Cardiac muscle cell (in vitro differentiated cells and primary cell): Measurements from ENCODE around the gene DCAF11. TPM values are rescaled to one million over a fixed set of nuclear protein-coding genes. Genes with fewer than 3 reads are reported as not detected.
A peak's percentile ranks its signal among the peaks of the same experiment; 100 is the strongest.

ENCODE experiments used
- DNase-seq, 2 donors: peaks; one replicate each; pipeline versions ENCODE4 v3.0.0 to v3.0.0-alpha.2; 2010 to 2017; ENCODE audit warnings: low read depth in 1 of 2, low spot score in 1 of 2
- H3K27ac ChIP-seq: fragments of 200-600 bp; sonication (generic); 2 replicates; pipeline ENCODE4 v1.5.1; 2016
- H3K27me3 ChIP-seq: fragments of 200-600 bp; sonication (generic); 2 replicates; pipeline ENCODE4 v1.6.0; 2016; ENCODE audit warnings: control low read depth
- H3K36me3 ChIP-seq: fragments of 200-600 bp; sonication (generic); 2 replicates; pipeline ENCODE4 v1.5.1; 2016; ENCODE audit warnings: control low read depth
- H3K4me1 ChIP-seq: fragments of 200-600 bp; sonication (generic); 2 replicates; pipeline ENCODE4 v1.8.1; 2017; ENCODE audit warnings: low read depth, mild to moderate bottlenecking, mixed run types
- H3K4me3 ChIP-seq: fragments of 200-600 bp; sonication (generic); 2 replicates; pipeline ENCODE4 v1.5.1; 2016; ENCODE audit warnings: mild to moderate bottlenecking
- H3K9me3 ChIP-seq: fragments of 200-600 bp; sonication (generic); 2 replicates; pipeline ENCODE4 v1.5.1; 2017; ENCODE audit warnings: low read depth, mild to moderate bottlenecking, control low read depth
- polyA plus RNA-seq: library from polyadenylated mRNA; unstranded; fragments of >200 nt; fragmentation: Nextera tagmentation; extraction: Ambion mirVana; gene quantifications from 2 replicates; pipeline ENCODE4 v1.2.1, GENCODE V29; 2016
- total RNA-seq: library from RNA; depleted of rRNA; stranded (reverse); fragments of >200 nt; gene quantifications from 2 replicates; pipeline ENCODE4 v1.2.3, GENCODE V29; 2016
- TF ChIP-seq, protein P1 (sequence below): IDR thresholded peaks from 2 replicates; pipeline ENCODE4 v1.5.1; 2012; ENCODE audit warnings: low read depth, mild to moderate bottlenecking, low read length

The DCAF11 gene
- total and polyA plus RNA-seq, 2 experiments from 2014 or later = 110 to 317 TPM

DNA sequence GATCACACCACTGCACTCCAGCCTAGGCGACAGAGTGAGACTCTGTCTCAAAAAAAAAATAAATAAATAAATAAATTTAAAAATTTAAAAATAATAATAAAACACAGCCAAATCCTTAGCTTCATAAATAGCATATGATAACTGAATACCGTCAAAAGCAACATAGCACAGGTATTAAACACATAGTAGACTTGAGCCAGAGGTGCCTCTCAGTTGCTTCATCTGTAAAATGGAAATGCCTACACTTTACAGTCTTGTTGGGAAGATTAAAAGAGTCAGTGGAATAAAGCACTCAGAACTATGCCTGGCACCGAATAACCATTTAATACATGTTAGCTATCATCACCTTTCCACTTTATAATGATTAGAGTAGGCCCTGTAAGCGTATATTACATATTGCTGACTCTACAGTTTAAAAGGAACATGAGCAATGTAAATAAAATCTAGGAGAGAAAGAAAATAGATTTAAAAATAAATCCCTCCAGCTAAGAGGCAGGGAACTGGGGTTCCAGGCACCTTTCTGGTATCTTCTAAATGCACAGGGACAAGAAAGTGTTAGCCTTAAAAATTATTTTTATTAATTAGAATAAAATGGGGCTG is 7.8 kb upstream of the DCAF11 start:
- no peak overlapping the region for H3K4me3 ChIP-seq
- H3K27me3 ChIP-seq = no peaks in the 10 kb centered on the region
- no peak for DNase-seq
- no peaks in the 10 kb centered on the region for H3K36me3 ChIP-seq
- no peaks in the 10 kb centered on the region for H3K4me1 ChIP-seq
- TF ChIP-seq, protein P1, sequence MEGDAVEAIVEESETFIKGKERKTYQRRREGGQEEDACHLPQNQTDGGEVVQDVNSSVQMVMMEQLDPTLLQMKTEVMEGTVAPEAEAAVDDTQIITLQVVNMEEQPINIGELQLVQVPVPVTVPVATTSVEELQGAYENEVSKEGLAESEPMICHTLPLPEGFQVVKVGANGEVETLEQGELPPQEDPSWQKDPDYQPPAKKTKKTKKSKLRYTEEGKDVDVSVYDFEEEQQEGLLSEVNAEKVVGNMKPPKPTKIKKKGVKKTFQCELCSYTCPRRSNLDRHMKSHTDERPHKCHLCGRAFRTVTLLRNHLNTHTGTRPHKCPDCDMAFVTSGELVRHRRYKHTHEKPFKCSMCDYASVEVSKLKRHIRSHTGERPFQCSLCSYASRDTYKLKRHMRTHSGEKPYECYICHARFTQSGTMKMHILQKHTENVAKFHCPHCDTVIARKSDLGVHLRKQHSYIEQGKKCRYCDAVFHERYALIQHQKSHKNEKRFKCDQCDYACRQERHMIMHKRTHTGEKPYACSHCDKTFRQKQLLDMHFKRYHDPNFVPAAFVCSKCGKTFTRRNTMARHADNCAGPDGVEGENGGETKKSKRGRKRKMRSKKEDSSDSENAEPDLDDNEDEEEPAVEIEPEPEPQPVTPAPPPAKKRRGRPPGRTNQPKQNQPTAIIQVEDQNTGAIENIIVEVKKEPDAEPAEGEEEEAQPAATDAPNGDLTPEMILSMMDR = no peak
- no peaks in the 10 kb centered on the region for H3K9me3 ChIP-seq
- no peak overlapping the region for H3K27ac ChIP-seq

DNA sequence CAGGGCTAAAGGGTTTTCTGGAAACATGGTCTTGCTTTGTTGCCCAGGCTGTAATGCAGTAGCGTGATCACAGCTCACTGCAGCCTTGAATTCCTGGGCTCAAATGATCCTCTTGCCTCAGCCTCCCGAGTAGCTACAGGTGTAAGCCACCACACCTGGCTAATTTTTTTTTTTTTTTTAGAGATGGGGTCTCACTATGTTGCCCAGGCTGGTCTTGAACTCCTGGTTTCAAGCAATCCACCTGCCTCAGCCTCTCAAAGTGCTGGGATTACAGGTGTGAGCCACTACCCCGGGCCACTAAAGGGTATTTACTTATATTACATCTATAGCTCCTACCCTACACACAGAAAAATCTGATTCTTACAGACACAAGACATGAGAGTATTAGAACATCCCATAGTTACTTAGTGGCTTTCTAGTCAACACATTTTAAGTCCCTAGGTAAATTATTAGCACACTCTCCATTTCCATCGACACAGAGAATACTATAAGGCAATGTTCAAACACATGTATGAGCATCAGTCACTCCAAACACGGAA is 6.2 kb upstream of the DCAF11 start:
- Histone ChIP-seq H3K4me1 (no peaks in the 10 kb centered on the region), H3K27me3 (no peaks in the 10 kb centered on the region), H3K9me3 (no peaks in the 10 kb centered on the region), H3K36me3 (no peaks in the 10 kb centered on the region), H3K27ac (no peak overlapping the region), H3K4me3 (no peak overlapping the region)
- TF ChIP-seq, protein P1 = no peak
- no peak for DNase-seq

DNA sequence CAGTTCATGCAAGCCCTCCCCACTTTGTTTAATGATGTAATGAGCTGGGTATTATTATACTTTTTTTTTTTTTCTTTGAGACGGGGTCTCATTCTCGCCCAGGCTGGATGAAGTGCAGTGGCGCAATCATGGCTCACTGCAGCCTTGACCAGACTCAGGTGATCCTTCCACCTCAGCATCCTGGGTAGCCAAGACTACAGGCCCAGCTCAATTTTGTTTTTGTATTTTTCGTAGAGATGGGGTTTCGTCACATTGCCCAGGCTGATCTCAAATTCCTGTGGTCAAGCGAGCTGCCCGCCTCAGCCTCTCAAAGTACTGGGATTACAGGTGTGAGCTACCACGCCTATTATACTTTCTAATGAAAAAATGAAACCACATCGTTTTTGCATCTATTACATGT is 4.5 kb upstream of the DCAF11 start:
- DNase-seq = no peak
- Histone ChIP-seq H3K4me1 (no peaks in the 10 kb centered on the region), H3K36me3 (no peaks in the 10 kb centered on the region), H3K27ac (no peak overlapping the region), H3K4me3 (no peak overlapping the region), H3K27me3 (no peaks in the 10 kb centered on the region), H3K9me3 (no peaks in the 10 kb centered on the region)
- TF ChIP-seq, protein P1 = no peak

GRCh38 chr14:24110523-24110922 is 4.1 kb upstream of the DCAF11 start:
- Histone ChIP-seq H3K4me3 (no peak overlapping the region), H3K4me1 (no peaks in the 10 kb centered on the region), H3K9me3 (no peaks in the 10 kb centered on the region), H3K36me3 (no peaks in the 10 kb centered on the region), H3K27ac (no peak overlapping the region), H3K27me3 (no peaks in the 10 kb centered on the region)
- TF ChIP-seq, protein P1 = no peak
- DNase-seq = no peak

- no peaks in the 10 kb centered on the region for H3K27me3 ChIP-seq
- H3K4me3 ChIP-seq = peak overlapping the region; percentile 44
These were observed 1.2 kb upstream of the DCAF11 start for GRCh38 chr14:24113379-24113800.

More at GRCh38 chr14:24113379-24113800, 1.2 kb upstream of the DCAF11 start:
- H3K36me3 ChIP-seq = peaks cover 12% of the 10 kb centered on the region
- H3K4me1 ChIP-seq = peaks cover 11% of the 10 kb centered on the region
- no peak for DNase-seq
- no peaks in the 10 kb centered on the region for H3K9me3 ChIP-seq
- H3K27ac ChIP-seq = peak overlapping the region; percentile 92
- TF ChIP-seq, protein P1 = no peak
